ENCODE data around the gene UBE2Q2.
A peak's percentile ranks its signal among the peaks of the same experiment; 100 is the strongest.
"Not testable (repeated sequence)": the region's sequence is repeated elsewhere in the genome, so short reads cannot be mapped to it uniquely, and the experiment has no call there.

The UBE2Q2 gene

GRCh38 chr15:75842722-75843677, at the start of gene UBE2Q2:
Gene UBE2Q2, plus strand, starts transcription at chr15:75843447. Its CDS starts 220 bp downstream, at chr15:75843667.
- Histone ChIP-seq H3K9ac (peak within 1 kb of the TSS; percentile 97), H4K20me1 (ENCODE audit: insufficient read depth) (0 out of 2 replicates have a peak, but pooled peaks cover 9% of the 10 kb centered on the region), H3K36me3 (ENCODE audit: insufficient read depth) (no peaks in the 10 kb centered on the region), H3K4me2 (peak within 1 kb of the TSS; percentile 87), H2AFZ (ENCODE audit: low read depth) (peak within 1 kb of the TSS; percentile 96), H3K4me3 (IDR thresholded peaks at IDR 0.05; ENCODE audit: insufficient read depth, low read depth, low read length) (peak within 1 kb of the TSS; percentile 62), H3K27ac (peak within 1 kb of the TSS; percentile 79), H3K27me3 (ENCODE audit: insufficient read depth, low read depth) (no peaks in the 10 kb centered on the region), H3K4me1 (ENCODE audit: low read depth, poor library complexity, severe bottlenecking) (peaks cover 19% of the 10 kb centered on the region), H3K79me2 (ENCODE audit: insufficient read depth, low read depth) (peaks cover 41% of the 10 kb centered on the region)
- TF ChIP-seq, protein P1, sequence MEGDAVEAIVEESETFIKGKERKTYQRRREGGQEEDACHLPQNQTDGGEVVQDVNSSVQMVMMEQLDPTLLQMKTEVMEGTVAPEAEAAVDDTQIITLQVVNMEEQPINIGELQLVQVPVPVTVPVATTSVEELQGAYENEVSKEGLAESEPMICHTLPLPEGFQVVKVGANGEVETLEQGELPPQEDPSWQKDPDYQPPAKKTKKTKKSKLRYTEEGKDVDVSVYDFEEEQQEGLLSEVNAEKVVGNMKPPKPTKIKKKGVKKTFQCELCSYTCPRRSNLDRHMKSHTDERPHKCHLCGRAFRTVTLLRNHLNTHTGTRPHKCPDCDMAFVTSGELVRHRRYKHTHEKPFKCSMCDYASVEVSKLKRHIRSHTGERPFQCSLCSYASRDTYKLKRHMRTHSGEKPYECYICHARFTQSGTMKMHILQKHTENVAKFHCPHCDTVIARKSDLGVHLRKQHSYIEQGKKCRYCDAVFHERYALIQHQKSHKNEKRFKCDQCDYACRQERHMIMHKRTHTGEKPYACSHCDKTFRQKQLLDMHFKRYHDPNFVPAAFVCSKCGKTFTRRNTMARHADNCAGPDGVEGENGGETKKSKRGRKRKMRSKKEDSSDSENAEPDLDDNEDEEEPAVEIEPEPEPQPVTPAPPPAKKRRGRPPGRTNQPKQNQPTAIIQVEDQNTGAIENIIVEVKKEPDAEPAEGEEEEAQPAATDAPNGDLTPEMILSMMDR (conservative IDR thresholded peaks at IDR 0.05; ENCODE audit: low read depth, low read length) = no peak

- Histone ChIP-seq H3K36me3 (ENCODE audit: insufficient read depth) (no peaks in the 10 kb centered on the region), H3K4me3 (IDR thresholded peaks at IDR 0.05; ENCODE audit: insufficient read depth, low read depth, low read length) (no peak overlapping the region), H3K27me3 (ENCODE audit: insufficient read depth, low read depth) (no peaks in the 10 kb centered on the region), H4K20me1 (ENCODE audit: insufficient read depth) (no peaks in the 10 kb centered on the region), H3K27ac (no peak overlapping the region), H3K79me2 (ENCODE audit: insufficient read depth, low read depth) (no peaks in the 10 kb centered on the region), H3K9ac (no peak overlapping the region), H3K4me1 (ENCODE audit: low read depth, poor library complexity, severe bottlenecking) (peaks cover 2% of the 10 kb centered on the region), H2AFZ (ENCODE audit: low read depth) (no peak overlapping the region), H3K4me2 (no peak overlapping the region)
- TF ChIP-seq, protein P1 (conservative IDR thresholded peaks at IDR 0.05; ENCODE audit: low read depth, low read length) = no peak
Measured at GRCh38 chr15:75796321-75796720, 46.9 kb upstream of the UBE2Q2 start.

- not testable (repeated sequence) for H3K27me3 ChIP-seq (ENCODE audit: insufficient read depth, low read depth); H4K20me1 ChIP-seq (ENCODE audit: insufficient read depth); H3K27ac ChIP-seq; H2AFZ ChIP-seq (ENCODE audit: low read depth); H3K4me3 ChIP-seq (IDR thresholded peaks at IDR 0.05; ENCODE audit: insufficient read depth, low read depth, low read length); H3K4me1 ChIP-seq (ENCODE audit: low read depth, poor library complexity, severe bottlenecking); H3K36me3 ChIP-seq (ENCODE audit: insufficient read depth); H3K4me2 ChIP-seq; H3K9ac ChIP-seq; H3K79me2 ChIP-seq (ENCODE audit: insufficient read depth, low read depth)
Measured at GRCh38 chr15:75797146-75797545, 46.1 kb upstream of the UBE2Q2 start.

- Histone ChIP-seq H4K20me1 (ENCODE audit: insufficient read depth) (no peaks in the 10 kb centered on the region), H3K4me2 (no peak overlapping the region), H3K79me2 (ENCODE audit: insufficient read depth, low read depth) (no peaks in the 10 kb centered on the region), H3K36me3 (ENCODE audit: insufficient read depth) (no peaks in the 10 kb centered on the region), H3K27me3 (ENCODE audit: insufficient read depth, low read depth) (no peaks in the 10 kb centered on the region), H2AFZ (ENCODE audit: low read depth) (no peak overlapping the region), H3K4me3 (IDR thresholded peaks at IDR 0.05; ENCODE audit: insufficient read depth, low read depth, low read length) (no peak overlapping the region), H3K4me1 (ENCODE audit: low read depth, poor library complexity, severe bottlenecking) (peaks cover 17% of the 10 kb centered on the region), H3K9ac (no peak overlapping the region), H3K27ac (no peak overlapping the region)
- TF ChIP-seq, protein P1 (conservative IDR thresholded peaks at IDR 0.05; ENCODE audit: low read depth, low read length) = no peak
Measured at GRCh38 chr15:75799190-75799589, 44.1 kb upstream of the UBE2Q2 start.

- not testable (repeated sequence) for H3K27me3 ChIP-seq (ENCODE audit: insufficient read depth, low read depth); H4K20me1 ChIP-seq (ENCODE audit: insufficient read depth); H2AFZ ChIP-seq (ENCODE audit: low read depth); H3K79me2 ChIP-seq (ENCODE audit: insufficient read depth, low read depth); H3K4me3 ChIP-seq (IDR thresholded peaks at IDR 0.05; ENCODE audit: insufficient read depth, low read depth, low read length); H3K27ac ChIP-seq; H3K4me2 ChIP-seq; H3K36me3 ChIP-seq (ENCODE audit: insufficient read depth); H3K9ac ChIP-seq
- H3K4me1 ChIP-seq (ENCODE audit: low read depth, poor library complexity, severe bottlenecking) = peaks cover 17% of the 10 kb centered on the region
Measured at GRCh38 chr15:75800409-75800808, 42.8 kb upstream of the UBE2Q2 start.
